Measurements from ENCODE around the gene USP36.

DNA sequence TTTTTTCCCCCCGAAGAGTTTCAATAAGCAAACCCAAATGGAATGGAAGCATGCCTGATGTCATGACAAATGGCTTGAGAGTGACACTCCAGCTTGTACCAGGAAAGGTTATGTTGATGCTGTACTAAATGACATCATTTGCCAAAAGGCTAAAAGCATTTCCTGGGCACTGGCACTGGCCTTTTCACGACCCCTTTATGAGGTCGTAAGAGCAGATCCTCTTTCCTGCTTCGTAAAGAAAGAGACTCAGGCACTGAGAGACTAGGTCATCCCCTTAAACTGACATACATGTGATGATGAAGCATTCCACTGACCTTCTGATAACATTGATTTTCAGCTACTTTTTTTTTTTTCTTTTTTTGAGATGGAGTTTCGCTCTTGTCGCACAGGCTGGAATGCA is 31.9 kb upstream of the USP36 start:
- TF ChIP-seq, protein P1, sequence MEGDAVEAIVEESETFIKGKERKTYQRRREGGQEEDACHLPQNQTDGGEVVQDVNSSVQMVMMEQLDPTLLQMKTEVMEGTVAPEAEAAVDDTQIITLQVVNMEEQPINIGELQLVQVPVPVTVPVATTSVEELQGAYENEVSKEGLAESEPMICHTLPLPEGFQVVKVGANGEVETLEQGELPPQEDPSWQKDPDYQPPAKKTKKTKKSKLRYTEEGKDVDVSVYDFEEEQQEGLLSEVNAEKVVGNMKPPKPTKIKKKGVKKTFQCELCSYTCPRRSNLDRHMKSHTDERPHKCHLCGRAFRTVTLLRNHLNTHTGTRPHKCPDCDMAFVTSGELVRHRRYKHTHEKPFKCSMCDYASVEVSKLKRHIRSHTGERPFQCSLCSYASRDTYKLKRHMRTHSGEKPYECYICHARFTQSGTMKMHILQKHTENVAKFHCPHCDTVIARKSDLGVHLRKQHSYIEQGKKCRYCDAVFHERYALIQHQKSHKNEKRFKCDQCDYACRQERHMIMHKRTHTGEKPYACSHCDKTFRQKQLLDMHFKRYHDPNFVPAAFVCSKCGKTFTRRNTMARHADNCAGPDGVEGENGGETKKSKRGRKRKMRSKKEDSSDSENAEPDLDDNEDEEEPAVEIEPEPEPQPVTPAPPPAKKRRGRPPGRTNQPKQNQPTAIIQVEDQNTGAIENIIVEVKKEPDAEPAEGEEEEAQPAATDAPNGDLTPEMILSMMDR (conservative IDR thresholded peaks at IDR 0.05; ENCODE audit: low read length), result no peak
- TF ChIP-seq EZH2phosphoT487 (IDR thresholded peaks at IDR 0.05; ENCODE audit: borderline replicate concordance, low read depth, low read length), result no peak

All from OCI-LY7 (cell line).